GM18868 (cell line): Measurements from ENCODE around the gene GNAO1.
A peak's percentile ranks its signal among the peaks of the same experiment; 100 is the strongest.

Source experiments
- ATAC-seq: cut with Tn5 transposase; IDR thresholded peaks from one replicate; pipeline ENCODE4 v1.9.1; 2021; ENCODE audit warnings: mild to moderate bottlenecking, moderate library complexity; ENCODE audit not compliant: unreplicated experiment

GNAO1 gene

GRCh38 chr16:56282451-56282850, 91.2 kb downstream of the GNAO1 start:
- peak; percentile 39 for ATAC-seq

- no peak for ATAC-seq
Observed at GRCh38 chr16:56284521-56284920, 93.2 kb downstream of the GNAO1 start.

GRCh38 chr16:56286809-56287208, 95.5 kb downstream of the GNAO1 start:
- no peak for ATAC-seq

- no peak for ATAC-seq
Observed at GRCh38 chr16:56288019-56288418, 96.7 kb downstream of the GNAO1 start.

- ATAC-seq: no peak
Observed at GRCh38 chr16:56289416-56289815, 98.1 kb downstream of the GNAO1 start.

- ATAC-seq: no peak
Observed at GRCh38 chr16:56289862-56290261, 98.6 kb downstream of the GNAO1 start.

GRCh38 chr16:56294014-56294413, 102.7 kb downstream of the GNAO1 start:
- ATAC-seq: no peak

- no peak for ATAC-seq
Observed at GRCh38 chr16:56294579-56294978, 103.3 kb downstream of the GNAO1 start.

GRCh38 chr16:56295059-56295665, 103.9 kb downstream of the GNAO1 start:
- no peak for ATAC-seq

GRCh38 chr16:56295739-56296527, 104.6 kb downstream of the GNAO1 start:
- no peak for ATAC-seq

GRCh38 chr16:56297684-56298083, 106.4 kb downstream of the GNAO1 start:
- ATAC-seq: no peak

- no peak for ATAC-seq
Observed at GRCh38 chr16:56298116-56298515, 106.8 kb downstream of the GNAO1 start.

GRCh38 chr16:56298948-56299596, 107.8 kb downstream of the GNAO1 start:
- ATAC-seq: no peak

- no peak for ATAC-seq
Observed at GRCh38 chr16:56300242-56300623, 108.9 kb downstream of the GNAO1 start.

- peak; percentile 42 for ATAC-seq
Observed at GRCh38 chr16:56300891-56301850, 109.9 kb downstream of the GNAO1 start.

GRCh38 chr16:56302506-56302905, 111.2 kb downstream of the GNAO1 start:
- ATAC-seq: no peak

- ATAC-seq: no peak
Observed at GRCh38 chr16:56303066-56303715, 111.9 kb downstream of the GNAO1 start.

GRCh38 chr16:56303880-56304279, 112.6 kb downstream of the GNAO1 start:
- ATAC-seq: no peak

- ATAC-seq: no peak
Observed at GRCh38 chr16:56305956-56306565, 114.8 kb downstream of the GNAO1 start.
